LoVo (cell line): Measurements from ENCODE around the gene AXDND1.
"Not testable (repeated sequence)": the region's sequence is repeated elsewhere in the genome, so short reads cannot be mapped to it uniquely, and the experiment has no call there.

Experiments used
- DNase-seq: peaks from one replicate; pipeline ENCODE4 v3.0.0-alpha.2; 2016; ENCODE audit warnings: low spot score

Gene AXDND1

DNA sequence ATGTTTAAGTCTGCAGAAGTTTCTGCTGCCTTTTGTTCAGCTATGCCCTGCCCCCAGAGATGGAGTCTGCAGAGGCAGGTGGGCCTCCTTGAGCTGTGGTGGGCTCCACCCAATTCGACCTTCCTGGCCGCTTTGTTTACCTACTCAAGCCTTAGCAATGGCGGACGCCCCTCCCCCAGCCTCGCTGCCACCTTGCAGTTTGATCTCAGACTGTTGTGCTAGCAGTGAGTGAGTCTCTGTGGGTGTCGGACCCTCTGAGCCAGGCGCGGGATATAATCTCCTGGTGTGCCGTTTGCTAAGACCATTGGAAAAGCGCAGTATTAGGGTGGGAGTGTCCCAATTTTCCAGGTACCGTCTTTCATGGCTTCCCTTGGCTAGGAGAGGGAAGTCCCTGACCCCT lies 99.9 kb downstream of the AXDND1 start:
- DNase-seq: not testable (repeated sequence)

DNA sequence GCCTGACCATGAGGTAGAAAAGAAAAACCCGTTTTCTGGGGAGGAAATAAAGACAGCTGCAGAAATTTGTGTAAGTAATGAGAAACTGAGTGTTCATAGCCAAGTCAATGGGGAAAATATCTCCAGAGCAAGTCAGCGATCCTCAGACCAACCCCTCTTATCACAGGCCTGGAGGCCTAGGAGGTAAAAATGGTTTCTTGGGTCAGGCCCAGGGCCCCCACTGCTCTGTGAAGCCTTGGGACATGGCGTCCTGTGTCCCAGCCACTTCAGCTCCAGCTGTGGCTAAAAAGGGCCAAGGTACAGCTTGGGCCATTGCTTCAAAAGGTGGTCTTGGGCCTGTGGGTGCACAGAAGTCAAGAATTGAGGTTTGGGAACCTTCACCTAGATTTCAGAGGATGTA lies 108.9 kb downstream of the AXDND1 start:
- no peak for DNase-seq

DNA sequence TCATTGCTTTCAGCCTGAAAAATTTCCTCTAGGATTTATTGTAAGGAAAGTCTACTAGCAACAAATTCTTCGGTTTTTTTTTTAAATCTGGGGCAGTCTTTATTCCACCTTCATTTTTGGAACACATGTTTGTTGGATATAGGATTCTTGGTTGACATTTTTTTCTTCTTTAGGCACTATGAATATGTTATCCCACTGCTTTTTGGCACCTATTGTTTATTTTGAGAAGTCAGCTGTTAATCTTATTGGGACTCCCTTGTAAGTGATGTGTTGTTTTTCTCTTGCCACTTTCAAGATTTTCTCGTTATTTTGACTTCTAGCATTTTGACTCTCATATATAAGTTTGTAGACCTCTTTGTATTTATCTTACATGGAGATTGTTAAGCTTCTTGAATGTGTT lies 110.7 kb downstream of the AXDND1 start:
- no peak for DNase-seq

GRCh38 chr1:179478370-179478769 lies 112.6 kb downstream of the AXDND1 start:
- DNase-seq: no peak

- DNase-seq: no peak
Observed at GRCh38 chr1:179490611-179491010, 124.8 kb downstream of the AXDND1 start.

- no peak for DNase-seq
Observed at GRCh38 chr1:179493323-179493722, 127.6 kb downstream of the AXDND1 start.

DNA sequence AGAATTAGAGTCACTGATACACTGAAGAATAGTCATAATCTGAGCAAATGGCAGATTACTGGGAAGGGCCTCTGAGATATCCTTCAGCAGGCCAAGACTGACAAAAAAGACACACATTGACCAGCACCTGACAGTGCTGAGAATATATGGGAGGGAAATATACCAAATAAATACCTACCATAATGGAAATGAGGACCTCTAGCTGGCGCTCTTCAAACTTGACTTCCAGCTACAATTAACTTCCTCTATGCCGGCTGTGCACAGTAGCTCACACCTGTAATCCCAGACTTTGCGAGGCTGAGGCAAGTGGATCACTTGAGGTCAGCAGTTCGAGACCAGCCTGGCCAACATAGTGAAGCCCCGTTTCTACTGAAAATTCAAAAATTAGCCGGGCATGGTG lies 140.4 kb downstream of the AXDND1 start:
- no peak for DNase-seq

DNA sequence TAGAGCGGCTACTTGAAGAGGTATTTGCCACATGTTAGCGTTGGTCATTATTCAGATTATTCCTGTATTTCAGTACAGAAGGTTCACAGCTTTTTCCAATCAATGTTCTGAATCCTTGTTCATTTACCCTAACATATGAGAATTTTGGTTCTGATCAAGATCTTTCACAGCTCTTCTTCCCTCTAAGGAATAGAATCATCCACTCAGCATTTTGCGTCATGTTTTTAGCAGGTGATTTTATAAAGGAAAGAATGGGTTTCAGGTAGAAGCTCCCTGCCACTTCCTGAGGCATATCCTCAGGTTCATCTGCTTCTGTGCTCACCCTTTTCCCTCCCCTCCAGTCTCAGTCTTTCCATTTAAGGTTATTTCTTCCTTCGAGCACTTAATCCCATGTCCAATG lies 143.6 kb downstream of the AXDND1 start:
- DNase-seq: no peak

DNA sequence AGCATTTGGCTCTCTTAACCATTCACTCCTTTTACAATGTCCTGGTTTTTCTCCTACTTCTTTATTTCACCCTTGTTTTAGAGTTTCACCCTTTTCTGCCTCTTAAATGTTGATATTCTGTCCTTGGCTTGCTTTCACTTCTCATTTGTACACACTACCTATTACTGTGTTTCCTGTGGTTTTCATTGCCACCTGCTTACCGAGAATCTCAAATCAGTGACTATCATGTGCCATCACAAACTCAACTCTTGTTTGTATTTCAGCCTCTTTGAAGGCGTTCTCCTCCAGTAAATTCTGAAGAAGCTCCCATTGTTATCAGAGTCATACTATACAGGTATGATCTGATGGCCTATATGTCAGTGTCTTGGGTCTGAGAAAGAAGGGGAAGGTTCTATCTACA lies 144.3 kb downstream of the AXDND1 start:
- DNase-seq: no peak

DNA sequence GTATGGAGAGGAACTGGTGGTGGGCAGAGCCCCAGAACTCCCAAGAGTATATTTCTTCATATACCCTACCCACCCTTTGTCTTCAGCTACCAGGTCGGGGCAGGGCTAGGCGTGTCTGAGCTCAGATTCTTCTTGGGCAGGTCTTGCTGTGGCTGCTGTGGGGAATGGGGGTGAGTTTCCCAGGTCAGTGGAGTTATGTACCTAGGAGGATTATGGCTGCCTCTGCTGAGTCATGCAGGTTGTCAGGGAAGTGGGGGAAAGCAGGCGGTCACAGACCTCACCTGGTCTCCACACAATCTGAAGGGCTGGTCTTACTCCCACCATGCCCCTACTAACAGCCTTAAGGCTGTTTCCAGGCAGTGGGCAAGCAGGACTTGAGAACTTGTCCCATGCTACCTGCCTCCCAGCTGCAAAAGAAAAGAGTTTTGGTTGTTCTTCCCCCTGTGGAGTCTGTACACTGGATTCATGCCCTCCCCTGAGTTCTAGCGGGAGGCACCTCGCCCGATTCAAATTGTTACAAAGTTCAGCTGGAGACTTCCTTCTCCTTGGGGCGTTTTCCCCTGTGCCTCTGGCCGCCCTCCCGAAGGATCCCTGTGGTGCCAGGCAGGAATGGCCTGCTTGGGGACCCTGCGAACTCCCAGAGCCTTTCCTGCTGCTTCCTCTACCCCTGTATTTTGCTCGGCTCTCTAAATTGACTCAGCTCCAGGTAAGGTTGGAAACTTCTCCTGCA lies 151.4 kb downstream of the AXDND1 start:
- DNase-seq: peak; percentile 10

- not testable (repeated sequence) for DNase-seq
Observed at GRCh38 chr1:179518544-179518943, 152.8 kb downstream of the AXDND1 start.

- DNase-seq: no peak
Observed at GRCh38 chr1:179529482-179530195, 163.9 kb downstream of the AXDND1 start.

DNA sequence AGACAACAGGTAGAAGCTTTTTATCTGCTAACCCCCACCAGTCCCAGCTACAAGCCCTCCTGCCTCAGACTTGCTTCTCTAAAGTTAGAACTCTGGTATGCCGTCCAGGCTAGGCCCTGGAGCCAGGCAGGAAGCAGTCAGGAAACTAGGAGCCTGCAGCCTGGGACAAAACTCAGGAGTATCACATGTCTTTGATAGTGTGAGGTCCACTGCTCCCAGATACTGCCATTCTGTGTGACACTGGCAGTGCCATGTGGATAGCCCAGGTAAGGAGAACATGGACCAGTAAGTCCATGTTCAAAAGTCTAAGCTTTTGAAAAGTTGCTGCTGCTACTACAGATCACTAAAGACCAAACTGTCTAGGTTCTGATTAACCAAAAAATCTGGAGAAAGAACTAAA lies 164.6 kb downstream of the AXDND1 start:
- no peak for DNase-seq

DNA sequence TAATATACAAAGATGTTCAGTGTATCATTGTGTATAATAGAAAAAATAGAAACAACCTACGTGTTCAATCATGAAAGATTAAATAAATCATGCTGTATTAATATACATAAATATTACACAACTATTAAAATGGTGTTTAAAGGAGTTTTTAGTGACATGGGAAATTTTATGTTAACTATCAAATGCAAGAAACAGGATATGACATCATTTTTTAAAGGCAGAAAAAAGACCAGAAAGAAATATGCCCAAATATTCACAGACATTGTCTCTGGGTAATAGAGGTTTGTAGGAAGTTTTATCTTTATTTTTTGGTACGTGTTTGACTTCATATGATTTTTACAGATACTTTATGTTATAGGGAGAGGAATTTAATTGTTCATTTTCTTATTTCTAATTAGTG lies 176.0 kb downstream of the AXDND1 start:
- no peak for DNase-seq

DNA sequence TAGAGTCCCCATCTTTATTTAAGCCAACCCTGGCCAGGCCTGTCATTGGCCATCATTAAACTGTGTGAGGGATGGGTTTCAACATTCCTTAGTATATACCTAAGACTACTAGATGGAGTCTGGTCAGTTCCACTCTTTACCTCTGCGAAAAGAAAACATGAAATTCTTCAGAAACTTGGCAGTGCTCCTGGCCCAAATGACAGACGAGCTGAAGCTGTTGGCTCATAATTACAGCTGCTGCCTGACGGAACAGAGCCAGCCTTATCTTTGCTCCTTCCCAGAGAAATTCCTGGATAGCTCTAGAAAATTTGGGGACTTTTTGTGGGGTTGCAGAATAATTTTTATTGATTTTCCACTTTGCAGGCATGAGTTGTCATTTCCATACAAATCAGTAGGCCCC lies 179.6 kb downstream of the AXDND1 start:
- no peak for DNase-seq

GRCh38 chr1:179547021-179547535 lies 181.3 kb downstream of the AXDND1 start:
- DNase-seq: no peak

DNA sequence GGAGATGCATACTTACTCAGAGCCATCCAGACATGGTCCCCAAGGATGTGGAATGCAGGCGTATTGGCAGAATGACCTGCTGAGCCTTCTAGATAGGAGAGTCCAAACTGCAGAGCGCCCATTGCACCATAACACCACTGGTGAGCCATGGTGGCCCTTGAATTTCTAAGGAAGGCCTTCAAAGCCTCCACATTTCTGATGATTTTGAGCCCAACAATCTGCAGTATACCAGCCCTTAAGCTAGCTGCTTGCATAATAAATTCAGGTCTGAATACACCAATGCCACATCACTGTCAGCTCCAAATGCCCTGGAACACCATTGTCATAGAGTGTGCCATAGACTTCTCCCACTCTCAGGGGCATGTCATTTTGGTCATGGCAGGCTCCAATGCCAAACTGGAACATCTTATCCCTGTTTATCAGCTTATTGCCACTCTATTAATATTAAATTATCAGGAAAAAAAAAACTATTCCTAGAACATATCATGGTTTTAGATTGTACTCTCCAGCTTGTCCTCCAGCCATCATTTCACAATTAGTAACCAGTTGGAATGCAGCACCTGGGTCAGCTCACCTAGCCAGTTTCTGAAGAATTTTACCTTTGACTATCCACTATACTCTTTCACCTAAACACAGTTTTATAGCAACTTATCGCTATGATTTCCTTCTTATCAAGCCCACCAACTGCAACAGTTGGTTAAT lies 183.0 kb downstream of the AXDND1 start:
- no peak for DNase-seq

- DNase-seq: no peak
Observed at GRCh38 chr1:179549368-179549700, 183.6 kb downstream of the AXDND1 start.

GRCh38 chr1:179550746-179551682 lies 185.2 kb downstream of the AXDND1 start:
- no peak for DNase-seq

GRCh38 chr1:179554427-179554826 lies 188.7 kb downstream of the AXDND1 start:
- DNase-seq: no peak

DNA sequence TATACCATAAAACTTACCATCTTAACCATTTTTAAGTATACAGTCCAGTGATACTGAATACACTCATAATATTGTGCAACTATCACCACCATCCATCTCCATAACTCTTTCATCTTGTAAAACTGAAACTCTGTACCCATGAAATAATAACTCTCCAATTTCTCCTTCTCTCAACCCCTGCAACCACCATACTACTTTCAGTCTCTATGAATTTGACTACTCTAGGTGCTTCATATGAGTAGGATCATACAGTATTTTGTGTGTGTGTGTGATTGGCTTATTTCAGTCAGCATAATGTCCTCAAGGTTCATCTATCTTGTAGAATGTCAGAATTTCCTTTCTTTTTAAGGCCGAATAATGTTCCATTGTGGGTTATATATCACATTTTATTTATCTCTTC lies 192.3 kb downstream of the AXDND1 start:
- no peak for DNase-seq
